HG02642 (cell line): ENCODE data around the gene BUB1.
"Not testable (repeated sequence)": the region's sequence is repeated elsewhere in the genome, so short reads cannot be mapped to it uniquely, and the experiment has no call there.

ENCODE experiments used
- ATAC-seq: cut with Tn5 transposase; IDR thresholded peaks from one replicate; pipeline ENCODE4 v1.9.1; 2021; ENCODE audit warnings: mild to moderate bottlenecking; ENCODE audit not compliant: unreplicated experiment, poor library complexity

BUB1 gene

GRCh38 chr2:110660558-110660957, 17.3 kb downstream of the BUB1 start:
- no peak for ATAC-seq

- ATAC-seq, result no peak
Measured at GRCh38 chr2:110659248-110659647, 18.6 kb downstream of the BUB1 start.

- no peak for ATAC-seq
Measured at GRCh38 chr2:110657724-110658305, 20.0 kb downstream of the BUB1 start.

- ATAC-seq, result no peak
Measured at GRCh38 chr2:110655701-110656100, 22.2 kb downstream of the BUB1 start.

GRCh38 chr2:110653861-110654260, 24.0 kb downstream of the BUB1 start:
- no peak for ATAC-seq

- no peak for ATAC-seq
Measured at GRCh38 chr2:110650346-110650745, 27.5 kb downstream of the BUB1 start.

GRCh38 chr2:110647777-110648176, 30.1 kb downstream of the BUB1 start:
- no peak for ATAC-seq

- no peak for ATAC-seq
Measured at GRCh38 chr2:110645616-110646015, 32.2 kb downstream of the BUB1 start.

GRCh38 chr2:110644357-110644756, 33.5 kb downstream of the BUB1 start:
- ATAC-seq, result no peak

- ATAC-seq, result no peak
Measured at GRCh38 chr2:110642360-110642759, 35.5 kb downstream of the BUB1 start.

- ATAC-seq, result no peak
Measured at GRCh38 chr2:110639972-110640371, 37.9 kb downstream of the BUB1 start.

GRCh38 chr2:110638952-110639695, 38.7 kb downstream of the BUB1 start:
- no peak for ATAC-seq

- ATAC-seq, result no peak
Measured at GRCh38 chr2:110638004-110638403, 39.9 kb downstream of the BUB1 start.

- ATAC-seq, result no peak
Measured at GRCh38 chr2:110637093-110637492, 40.8 kb downstream of the BUB1 start.

- not testable (repeated sequence) for ATAC-seq
Measured at GRCh38 chr2:110635949-110636628, 41.8 kb downstream of the BUB1 start.

GRCh38 chr2:110627348-110627747, 50.5 kb downstream of the BUB1 start:
- ATAC-seq, result not testable (repeated sequence)

- not testable (repeated sequence) for ATAC-seq
Measured at GRCh38 chr2:110619326-110619939, 58.4 kb downstream of the BUB1 start.

GRCh38 chr2:110613927-110614326, 63.9 kb downstream of the BUB1 start:
- ATAC-seq, result not testable (repeated sequence)

GRCh38 chr2:110610613-110611250, 67.1 kb downstream of the BUB1 start:
- not testable (repeated sequence) for ATAC-seq

GRCh38 chr2:110609843-110610612, 67.8 kb downstream of the BUB1 start:
- not testable (repeated sequence) for ATAC-seq
